Fibroblast of mammary gland (primary cell): ENCODE results near the gene CLDN34.

Source experiments
- DNase-seq: peaks from one replicate; pipeline ENCODE4 v3.0.0-alpha.2; 2010; ENCODE audit warnings: low read depth
- H3K4me3 ChIP-seq: 2 replicates; pipeline ENCODE4 v1.5.1; 2011; ENCODE audit warnings: low read depth, mild to moderate bottlenecking, low read length, moderate library complexity; ENCODE audit not compliant: control insufficient read depth
- CTCF ChIP-seq: conservative IDR thresholded peaks from 2 replicates; pipeline ENCODE4 v1.5.1; 2011; ENCODE audit warnings: low read depth, low read length, inconsistent platforms; ENCODE audit not compliant: control insufficient read depth, insufficient read depth

CLDN34 gene

GRCh38 chrX:10016519-10017132 is 49.5 kb downstream of the CLDN34 start:
- TF ChIP-seq CTCF, result no peak
- DNase-seq, result no peak
- H3K4me3 ChIP-seq, result peak overlapping the region; percentile 54

GRCh38 chrX:10017872-10018271 is 50.7 kb downstream of the CLDN34 start:
- no peak for TF ChIP-seq CTCF
- no peak overlapping the region for H3K4me3 ChIP-seq
- peak; percentile 42 for DNase-seq
